Activated T-cell treated with anti-CD3 and anti-CD28 coated beads for 1 hour (primary cell): Measurements from ENCODE around the gene C6orf62.
"Not testable (repeated sequence)": the region's sequence is repeated elsewhere in the genome, so short reads cannot be mapped to it uniquely, and the experiment has no call there.

Experiments
- DNase-seq: peaks from one replicate; pipeline ENCODE4 v3.0.0-alpha.2; 2020; ENCODE audit warnings: low read depth

Gene C6orf62

GRCh38 chr6:24668066-24668996 lies 50.6 kb downstream of the C6orf62 start:
- DNase-seq, result not testable (repeated sequence)

GRCh38 chr6:24667378-24667803 lies 51.6 kb downstream of the C6orf62 start:
- DNase-seq, result no peak

GRCh38 chr6:24666641-24667377 lies 52.1 kb downstream of the C6orf62 start, which contains the start of the genes ACOT13 and TDP2:
Gene ACOT13, plus strand, starts transcription at chr6:24667077. Its CDS starts 187 bp downstream, at chr6:24667264.
Gene TDP2, minus strand, starts transcription at chr6:24666899. Its CDS starts 37 bp downstream, at chr6:24666862.
- peak; percentile 94 for DNase-seq

GRCh38 chr6:24666097-24666640 lies 52.8 kb downstream of the C6orf62 start:
- DNase-seq, result no peak

- no peak for DNase-seq
Observed at GRCh38 chr6:24664046-24664987, 54.6 kb downstream of the C6orf62 start.

- DNase-seq, result no peak
Observed at GRCh38 chr6:24663189-24663588, 55.8 kb downstream of the C6orf62 start.

- DNase-seq, result no peak
Observed at GRCh38 chr6:24662236-24662635, 56.7 kb downstream of the C6orf62 start.

GRCh38 chr6:24661759-24662158 lies 57.2 kb downstream of the C6orf62 start:
- DNase-seq, result not testable (repeated sequence)

GRCh38 chr6:24660105-24660504 lies 58.8 kb downstream of the C6orf62 start:
- no peak for DNase-seq

- no peak for DNase-seq
Observed at GRCh38 chr6:24659561-24659960, 59.4 kb downstream of the C6orf62 start.

GRCh38 chr6:24658573-24659560 lies 60.1 kb downstream of the C6orf62 start:
- DNase-seq, result no peak

- DNase-seq, result no peak
Observed at GRCh38 chr6:24655215-24655614, 63.7 kb downstream of the C6orf62 start.
